ENCODE data around the gene SLC6A2.

The SLC6A2 gene

GRCh38 chr16:55678161-55678821 is 22.5 kb downstream of the SLC6A2 start:
- DNase-seq = no peak

DNA sequence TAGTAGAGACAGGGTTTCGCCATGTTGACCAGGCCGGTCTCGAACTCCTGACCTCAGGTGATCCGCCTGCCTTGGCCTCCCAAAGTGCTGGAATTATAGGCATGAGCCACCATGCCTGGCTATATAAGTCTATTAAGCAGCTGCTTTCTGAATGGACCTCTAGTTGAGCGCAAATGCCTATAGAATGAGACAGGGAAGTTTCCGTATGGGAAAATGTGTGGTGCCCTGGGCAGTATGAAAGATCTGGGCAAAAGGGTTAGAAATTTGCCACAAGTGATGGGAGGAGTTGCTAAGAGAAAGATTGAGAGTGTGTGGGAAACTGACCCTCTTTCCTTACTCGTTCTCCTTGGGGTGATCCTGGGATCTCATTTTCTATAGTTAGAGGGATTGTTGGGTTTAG is 26.3 kb downstream of the SLC6A2 start:
- no peak for DNase-seq

GRCh38 chr16:55685973-55686372 is 30.2 kb downstream of the SLC6A2 start:
- no peak for DNase-seq

DNA sequence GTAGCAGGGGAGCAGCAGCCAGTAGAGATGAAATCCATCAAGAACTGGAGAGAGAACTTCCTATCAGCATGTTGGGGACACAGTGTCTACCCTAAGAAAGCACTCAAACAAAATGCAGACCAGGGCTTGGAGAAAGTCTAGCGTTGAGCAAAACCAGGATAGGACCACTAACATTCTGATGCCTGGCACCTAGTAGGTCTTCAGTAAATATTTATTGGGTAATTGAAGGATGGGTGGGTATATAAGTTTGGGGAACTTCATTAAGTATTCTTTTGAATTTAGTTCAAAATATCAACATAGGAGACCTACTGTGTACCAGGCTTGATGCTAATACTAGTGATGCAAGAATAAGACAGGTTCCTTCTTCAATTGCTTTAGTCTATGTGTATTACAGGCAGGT is 30.9 kb downstream of the SLC6A2 start:
- no peak for DNase-seq

- DNase-seq = no peak
Observed at GRCh38 chr16:55687802-55688201, 32.0 kb downstream of the SLC6A2 start.

DNA sequence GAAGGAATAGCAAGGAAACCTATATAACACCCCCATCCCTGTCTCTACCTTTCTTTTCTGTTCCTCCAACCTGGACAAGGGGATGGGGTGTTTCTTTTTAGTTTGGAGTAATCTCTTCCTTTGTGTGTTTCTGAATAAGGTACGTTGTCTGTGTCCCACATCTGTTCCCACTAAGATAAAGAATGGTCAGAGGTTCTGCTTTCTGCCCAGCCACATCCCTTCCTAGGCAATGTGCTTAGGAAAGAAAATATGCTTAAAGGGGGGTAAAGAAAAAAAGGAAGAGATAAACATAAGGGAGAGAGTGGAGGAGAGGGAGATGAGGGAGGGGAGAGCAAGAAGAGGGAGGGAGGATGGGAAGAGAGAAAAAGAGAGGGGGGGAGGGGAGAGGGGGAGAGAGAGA is 35.1 kb downstream of the SLC6A2 start:
- DNase-seq = no peak

DNA sequence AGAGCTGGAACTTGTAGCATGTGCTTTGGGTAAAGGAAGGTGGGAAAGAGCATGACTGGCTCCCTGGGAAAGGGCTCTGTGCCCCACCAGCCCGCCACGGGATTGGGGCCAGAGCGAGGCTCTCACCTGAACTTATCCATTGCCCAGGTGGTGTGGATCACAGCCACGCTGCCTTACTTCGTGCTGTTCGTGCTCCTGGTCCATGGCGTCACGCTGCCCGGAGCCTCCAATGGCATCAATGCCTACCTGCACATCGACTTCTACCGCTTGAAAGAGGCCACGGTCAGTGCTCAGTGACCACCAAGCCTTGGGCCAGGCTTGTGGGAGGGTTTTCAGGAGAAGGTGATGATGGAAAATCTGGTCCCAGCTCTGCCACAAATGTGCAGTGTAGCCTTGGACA is 36.0 kb downstream of the SLC6A2 start:
- no peak for DNase-seq

DNA sequence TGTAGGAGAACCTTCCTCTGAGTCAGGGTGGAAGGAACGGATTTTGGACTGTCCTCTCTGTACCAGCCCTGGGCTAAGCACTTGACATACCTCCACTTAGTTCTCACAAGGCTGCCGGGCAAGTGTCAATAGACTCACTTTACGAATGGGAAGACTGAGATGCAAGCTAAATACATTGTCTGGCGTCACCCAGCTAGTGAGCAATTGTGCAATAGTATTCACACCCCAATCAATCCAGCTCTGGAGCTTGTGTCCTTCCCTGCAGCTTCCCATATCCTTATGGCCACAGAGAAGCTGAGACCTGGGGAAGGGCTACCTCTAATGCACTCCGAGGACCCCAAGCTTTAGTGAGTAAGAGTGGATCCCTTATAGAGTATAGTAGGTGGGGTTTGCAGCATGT is 39.8 kb downstream of the SLC6A2 start:
- no peak for DNase-seq

DNA sequence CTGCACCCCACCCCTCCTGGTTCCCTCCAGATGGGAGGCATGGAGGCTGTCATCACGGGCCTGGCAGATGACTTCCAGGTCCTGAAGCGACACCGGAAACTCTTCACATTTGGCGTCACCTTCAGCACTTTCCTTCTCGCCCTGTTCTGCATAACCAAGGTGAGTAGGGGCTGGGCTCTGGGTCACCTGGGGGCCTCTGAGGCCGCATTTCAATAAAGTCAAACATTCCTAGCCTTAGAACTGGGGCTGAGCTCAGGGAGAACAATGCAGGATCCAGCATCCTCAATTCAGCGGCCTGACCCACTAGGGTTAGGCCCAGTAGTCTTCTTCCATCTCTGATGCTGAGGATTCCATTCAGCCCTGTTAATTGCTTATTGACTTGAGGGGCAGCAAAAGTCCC is 42.1 kb downstream of the SLC6A2 start:
- no peak for DNase-seq

GRCh38 chr16:55698331-55698730 is 42.5 kb downstream of the SLC6A2 start:
- DNase-seq = no peak

DNA sequence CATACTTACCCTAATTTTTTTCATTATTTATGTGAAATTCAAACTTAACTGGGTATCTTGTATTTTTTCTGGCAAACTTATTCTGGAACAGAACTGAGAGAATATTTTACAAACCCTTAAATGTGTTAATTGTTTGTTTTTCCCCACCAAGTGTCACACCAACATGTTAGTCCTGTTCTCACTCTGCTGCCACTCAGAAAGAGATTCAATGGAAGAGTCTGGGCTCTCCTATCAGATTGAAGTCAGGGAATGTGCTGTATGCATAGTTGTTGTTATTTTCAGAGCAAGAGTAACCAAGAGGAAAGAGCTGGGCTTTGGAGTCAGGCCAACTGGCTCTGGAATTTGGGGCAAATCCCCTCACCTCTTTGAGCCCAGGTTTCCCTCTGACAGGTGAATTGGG is 43.2 kb downstream of the SLC6A2 start:
- no peak for DNase-seq

DNA sequence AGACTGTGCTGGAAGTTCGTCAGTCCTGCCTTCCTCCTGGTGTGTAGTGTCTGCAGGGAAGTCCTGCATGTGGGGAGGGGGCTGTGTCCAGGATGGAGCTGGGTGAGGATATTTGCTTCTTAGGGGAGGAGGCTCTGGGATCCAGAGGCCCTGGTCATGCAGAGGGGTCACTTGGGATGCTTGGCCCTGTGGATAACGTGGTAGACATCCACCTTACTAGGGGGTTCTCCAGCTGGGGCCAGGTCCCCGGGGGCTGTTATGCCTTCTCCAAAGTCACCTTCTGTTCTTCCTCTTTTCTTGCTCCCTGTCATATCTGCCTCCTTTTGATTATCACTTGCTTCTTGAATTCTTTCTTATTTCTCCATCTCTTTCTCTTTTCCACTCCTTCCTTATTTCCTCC is 43.8 kb downstream of the SLC6A2 start:
- DNase-seq = no peak

- no peak for DNase-seq
Observed at GRCh38 chr16:55700067-55700466, 44.3 kb downstream of the SLC6A2 start.

DNA sequence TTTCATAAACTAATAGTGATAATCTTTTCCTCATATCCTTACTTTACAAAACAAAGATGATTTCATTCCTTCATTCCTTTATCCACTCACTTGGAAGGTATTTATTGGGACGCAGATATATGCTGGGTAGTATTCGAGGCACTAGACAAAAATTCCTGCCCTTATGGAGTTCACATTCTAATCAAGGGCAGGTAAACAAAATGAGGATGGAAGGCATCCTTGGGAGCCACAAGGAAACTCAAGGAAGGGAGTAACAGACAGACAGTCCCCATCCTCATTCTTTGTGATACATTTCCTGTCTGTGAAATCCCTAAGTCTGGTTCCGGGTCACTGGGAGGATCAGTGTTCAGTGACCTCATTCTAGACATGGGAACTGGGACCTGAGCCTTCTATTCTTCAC is 45.2 kb downstream of the SLC6A2 start:
- DNase-seq = no peak

GRCh38 chr16:55701442-55702319 is 45.9 kb downstream of the SLC6A2 start:
- no peak for DNase-seq

GRCh38 chr16:55703003-55704001 is 47.5 kb downstream of the SLC6A2 start:
- no peak for DNase-seq

DNA sequence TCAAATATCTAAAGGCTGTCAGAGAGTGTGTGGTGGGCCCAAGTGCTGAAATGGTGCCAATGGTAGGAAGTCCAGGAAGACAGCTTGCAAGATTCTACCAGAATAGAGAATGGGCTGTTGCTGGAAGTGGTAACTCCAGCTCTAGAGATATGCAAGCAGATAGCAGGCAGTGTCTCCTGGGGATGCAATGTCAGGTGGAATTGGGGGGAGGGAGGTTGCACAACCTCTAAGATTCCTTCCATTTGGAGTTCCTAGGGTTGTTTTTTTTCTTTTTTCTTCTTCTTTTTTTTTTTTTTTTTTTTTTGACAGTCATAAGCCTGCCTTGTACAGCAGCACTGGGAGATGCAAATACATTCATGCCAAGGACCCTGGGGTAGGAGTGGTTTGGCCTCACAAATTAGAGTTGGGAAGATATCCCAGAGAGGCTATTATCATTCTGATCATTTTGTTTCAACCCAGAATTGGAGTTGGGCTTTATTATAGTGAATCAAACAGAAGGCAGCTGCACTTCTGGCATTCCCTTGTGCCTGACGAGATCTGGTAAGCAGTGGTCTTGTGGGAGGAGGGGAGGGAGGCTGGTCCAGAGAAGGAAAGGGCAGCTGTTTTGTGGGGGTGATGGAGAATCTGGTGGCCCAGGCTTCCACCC is 51.1 kb downstream of the SLC6A2 start:
- DNase-seq = no peak

DNA sequence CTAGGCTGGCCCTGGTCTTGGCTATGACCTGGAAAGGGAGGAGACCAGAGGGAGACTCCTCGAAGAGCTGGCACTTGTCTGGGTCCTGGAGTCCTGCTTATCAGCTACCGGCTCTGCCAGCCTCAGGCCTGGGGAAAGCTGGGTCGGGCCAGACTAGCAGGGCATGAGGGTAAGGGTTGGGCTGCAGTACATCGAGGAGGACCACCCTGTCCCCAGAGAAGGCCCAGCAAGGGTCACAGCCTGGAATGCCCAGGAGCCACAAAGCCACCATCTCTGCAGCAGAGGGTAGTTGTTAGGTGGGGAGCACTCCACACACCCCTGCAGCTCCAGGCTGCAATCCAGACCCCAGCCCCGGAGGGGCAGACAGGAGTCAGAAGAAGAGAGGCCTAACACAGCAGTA is 54.0 kb downstream of the SLC6A2 start:
- DNase-seq = no peak

GRCh38 chr16:55710466-55710865 is 54.7 kb downstream of the SLC6A2 start:
- no peak for DNase-seq

- peak; percentile 33 for DNase-seq
Observed at GRCh38 chr16:55711959-55712876, 56.4 kb downstream of the SLC6A2 start.

GRCh38 chr16:55713103-55713502 is 57.3 kb downstream of the SLC6A2 start:
- no peak for DNase-seq

- DNase-seq = no peak
Observed at GRCh38 chr16:55717326-55717725, 61.5 kb downstream of the SLC6A2 start.
